Measurements from ENCODE around the gene ZFYVE19. TPM values are rescaled to one million over a fixed set of nuclear protein-coding genes. Genes with fewer than 3 reads are reported as not detected.
A peak's percentile ranks its signal among the peaks of the same experiment; 100 is the strongest.

The ZFYVE19 gene
- total RNA-seq, 1 experiment from 2014 or later = 39.5 TPM

DNA sequence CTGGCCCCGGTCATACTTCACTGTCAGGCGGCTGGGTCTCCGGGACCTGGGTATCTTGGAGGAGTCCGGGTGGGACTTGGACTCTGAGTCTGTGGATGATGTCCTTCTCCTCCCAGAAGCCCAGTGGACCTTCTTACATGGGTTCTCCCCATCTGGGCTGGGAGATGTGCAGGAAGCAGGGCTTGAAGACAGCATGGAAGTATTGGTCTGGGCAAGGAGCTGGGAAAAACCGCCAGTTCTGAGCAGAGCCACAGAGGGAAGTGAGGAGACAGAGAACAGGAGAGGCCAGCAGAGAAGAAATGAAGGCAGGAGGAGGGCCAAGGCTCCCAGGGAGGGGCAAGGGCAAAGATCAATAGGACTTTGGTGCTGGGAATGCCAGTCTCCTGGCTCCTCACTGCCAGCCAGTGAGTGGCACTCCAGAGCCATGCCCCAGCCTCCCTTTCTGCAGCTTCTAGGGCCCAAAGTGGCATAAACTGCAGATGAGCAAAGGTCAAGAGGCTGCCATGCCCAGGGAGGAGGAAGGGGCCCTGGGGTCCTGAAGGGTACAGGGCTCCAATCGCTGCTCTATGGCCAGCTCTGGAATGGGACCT lies 21.7 kb downstream of the ZFYVE19 start, which contains the start of gene PPP1R14D:
Gene PPP1R14D (minus strand): TSS at position 262 of the 590 bp plus-strand sequence. CDS start 67 bp downstream, at position 195.
- peaks cover 27% of the 10 kb centered on the region for H3K4me1 ChIP-seq (ENCODE audit: control insufficient read depth, insufficient read depth, low read length)
- H3K9me3 ChIP-seq (ENCODE audit: control insufficient read depth, insufficient read depth, low read depth, low read length) = no peaks in the 10 kb centered on the region
- H3K4me3 ChIP-seq (ENCODE audit: low read depth in 2 of 2, low read length in 2 of 2) = no peak within 1 kb of the TSS
- in situ Hi-C loops (cut with HindIII; ENCODE audit: low pct_unique_long_range_greater_than_20kb, low sequenced_read_pairs) (no loop called here), intact Hi-C loops (cut with micrococcal nuclease; ENCODE audit: unreplicated experiment) (no loop called here)
- peak within 1 kb of the TSS; percentile 49; the same call in 1 of the 2 replicates for H3K27ac ChIP-seq (ENCODE audit: low read length)
- H3K27me3 ChIP-seq (ENCODE audit: control insufficient read depth, insufficient read depth, low read length) = no peaks in the 10 kb centered on the region
- BruUV-seq (replicated peaks) = no TSS peak
- POLR2A ChIA-PET = interaction anchor here (0.6 kb wide), 1 partner anchor 100 kb away, joined by 3 read pairs; the partner anchor contains the start of gene DLL4
- no peaks in the 10 kb centered on the region for H3K36me3 ChIP-seq (ENCODE audit: control insufficient read depth, insufficient read depth, low read length)
- ATAC-seq (no peak), DNase-seq (ENCODE audit: low read depth, low spot score) (no peak)
- CTCF ChIA-PET = no interaction called here
- TF ChIP-seq, protein P1, sequence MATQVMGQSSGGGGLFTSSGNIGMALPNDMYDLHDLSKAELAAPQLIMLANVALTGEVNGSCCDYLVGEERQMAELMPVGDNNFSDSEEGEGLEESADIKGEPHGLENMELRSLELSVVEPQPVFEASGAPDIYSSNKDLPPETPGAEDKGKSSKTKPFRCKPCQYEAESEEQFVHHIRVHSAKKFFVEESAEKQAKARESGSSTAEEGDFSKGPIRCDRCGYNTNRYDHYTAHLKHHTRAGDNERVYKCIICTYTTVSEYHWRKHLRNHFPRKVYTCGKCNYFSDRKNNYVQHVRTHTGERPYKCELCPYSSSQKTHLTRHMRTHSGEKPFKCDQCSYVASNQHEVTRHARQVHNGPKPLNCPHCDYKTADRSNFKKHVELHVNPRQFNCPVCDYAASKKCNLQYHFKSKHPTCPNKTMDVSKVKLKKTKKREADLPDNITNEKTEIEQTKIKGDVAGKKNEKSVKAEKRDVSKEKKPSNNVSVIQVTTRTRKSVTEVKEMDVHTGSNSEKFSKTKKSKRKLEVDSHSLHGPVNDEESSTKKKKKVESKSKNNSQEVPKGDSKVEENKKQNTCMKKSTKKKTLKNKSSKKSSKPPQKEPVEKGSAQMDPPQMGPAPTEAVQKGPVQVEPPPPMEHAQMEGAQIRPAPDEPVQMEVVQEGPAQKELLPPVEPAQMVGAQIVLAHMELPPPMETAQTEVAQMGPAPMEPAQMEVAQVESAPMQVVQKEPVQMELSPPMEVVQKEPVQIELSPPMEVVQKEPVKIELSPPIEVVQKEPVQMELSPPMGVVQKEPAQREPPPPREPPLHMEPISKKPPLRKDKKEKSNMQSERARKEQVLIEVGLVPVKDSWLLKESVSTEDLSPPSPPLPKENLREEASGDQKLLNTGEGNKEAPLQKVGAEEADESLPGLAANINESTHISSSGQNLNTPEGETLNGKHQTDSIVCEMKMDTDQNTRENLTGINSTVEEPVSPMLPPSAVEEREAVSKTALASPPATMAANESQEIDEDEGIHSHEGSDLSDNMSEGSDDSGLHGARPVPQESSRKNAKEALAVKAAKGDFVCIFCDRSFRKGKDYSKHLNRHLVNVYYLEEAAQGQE (IDR thresholded peaks at IDR 0.05; ENCODE audit: insufficient read depth in 1 of 2, low read depth in 2 of 2, low read length in 1 of 2) = no peak
- TF ChIP-seq TCF7L2 (IDR thresholded peaks at IDR 0.05; ENCODE audit: low read depth, low read length) (no peak), POLR2AphosphoS5 (IDR thresholded peaks at IDR 0.05; ENCODE audit: low read depth, low read length) (no peak), SIN3A (IDR thresholded peaks at IDR 0.05; ENCODE audit: borderline replicate concordance, insufficient read depth, low read depth, low read length) (no peak)
- TF ChIP-seq, protein P2, sequence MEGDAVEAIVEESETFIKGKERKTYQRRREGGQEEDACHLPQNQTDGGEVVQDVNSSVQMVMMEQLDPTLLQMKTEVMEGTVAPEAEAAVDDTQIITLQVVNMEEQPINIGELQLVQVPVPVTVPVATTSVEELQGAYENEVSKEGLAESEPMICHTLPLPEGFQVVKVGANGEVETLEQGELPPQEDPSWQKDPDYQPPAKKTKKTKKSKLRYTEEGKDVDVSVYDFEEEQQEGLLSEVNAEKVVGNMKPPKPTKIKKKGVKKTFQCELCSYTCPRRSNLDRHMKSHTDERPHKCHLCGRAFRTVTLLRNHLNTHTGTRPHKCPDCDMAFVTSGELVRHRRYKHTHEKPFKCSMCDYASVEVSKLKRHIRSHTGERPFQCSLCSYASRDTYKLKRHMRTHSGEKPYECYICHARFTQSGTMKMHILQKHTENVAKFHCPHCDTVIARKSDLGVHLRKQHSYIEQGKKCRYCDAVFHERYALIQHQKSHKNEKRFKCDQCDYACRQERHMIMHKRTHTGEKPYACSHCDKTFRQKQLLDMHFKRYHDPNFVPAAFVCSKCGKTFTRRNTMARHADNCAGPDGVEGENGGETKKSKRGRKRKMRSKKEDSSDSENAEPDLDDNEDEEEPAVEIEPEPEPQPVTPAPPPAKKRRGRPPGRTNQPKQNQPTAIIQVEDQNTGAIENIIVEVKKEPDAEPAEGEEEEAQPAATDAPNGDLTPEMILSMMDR (IDR thresholded peaks at IDR 0.05) = no peak

DNA sequence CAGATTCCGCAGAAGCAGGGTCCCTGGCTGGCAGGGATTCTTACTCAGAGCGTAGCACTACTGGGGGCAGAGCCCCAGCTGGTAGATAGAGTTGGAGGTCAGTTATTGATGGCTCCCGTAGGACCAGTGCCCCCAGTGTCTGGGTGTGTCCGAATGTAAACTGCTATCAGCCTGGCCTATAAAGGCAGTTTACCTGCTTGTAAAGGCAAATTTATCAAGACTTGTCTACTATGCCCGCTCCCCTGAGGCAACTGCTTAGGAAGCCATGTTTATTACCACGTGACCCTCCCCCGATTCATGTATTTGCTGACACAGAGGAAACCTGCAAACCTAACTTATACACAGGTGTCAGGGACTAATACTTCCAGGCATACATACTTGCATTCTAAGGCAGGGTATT lies 22.2 kb downstream of the ZFYVE19 start:
- Histone ChIP-seq H3K9me3 (ENCODE audit: control insufficient read depth, insufficient read depth, low read depth, low read length) (no peaks in the 10 kb centered on the region), H3K27me3 (ENCODE audit: control insufficient read depth, insufficient read depth, low read length) (no peaks in the 10 kb centered on the region), H3K4me1 (ENCODE audit: control insufficient read depth, insufficient read depth, low read length) (peaks cover 22% of the 10 kb centered on the region), H3K36me3 (ENCODE audit: control insufficient read depth, insufficient read depth, low read length) (no peaks in the 10 kb centered on the region), H3K27ac (ENCODE audit: low read length) (no peak overlapping the region), H3K4me3 (ENCODE audit: low read depth in 2 of 2, low read length in 2 of 2) (no peak overlapping the region)
- in situ Hi-C loops (cut with HindIII; ENCODE audit: low pct_unique_long_range_greater_than_20kb, low sequenced_read_pairs) = no loop called here
- no TSS peak for BruUV-seq (replicated peaks)
- ATAC-seq (no peak), DNase-seq (ENCODE audit: low read depth, low spot score) (no peak)
- ChIA-PET POLR2A (no interaction called here), CTCF (interaction anchor here (0.7 kb wide), 1 partner anchor 74 kb away, joined by 3 read pairs; no protein-coding TSS in a partner anchor)
- no peak for TF ChIP-seq TCF7L2 (IDR thresholded peaks at IDR 0.05; ENCODE audit: low read depth, low read length)
- intact Hi-C loops (cut with micrococcal nuclease; ENCODE audit: unreplicated experiment) = no loop called here

DNA sequence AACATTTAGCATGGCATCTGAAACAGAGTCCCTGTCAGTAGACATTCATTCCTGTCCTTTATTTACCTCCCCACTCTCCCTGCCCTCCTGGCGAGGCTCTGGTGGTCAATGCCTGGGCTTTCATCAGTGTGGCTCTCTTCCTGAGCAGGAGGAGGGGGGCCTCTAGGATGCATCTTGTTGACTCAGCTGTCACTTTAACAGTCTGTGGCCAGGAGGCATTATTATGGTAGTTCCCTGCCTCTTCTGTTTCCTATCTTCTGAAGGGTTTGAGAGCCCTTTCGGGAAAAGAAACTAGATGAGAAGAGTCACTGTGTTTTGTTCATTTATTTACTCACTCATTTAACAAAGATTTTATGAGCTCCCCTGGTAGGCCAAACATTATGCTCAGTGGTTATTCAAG lies 24.0 kb downstream of the ZFYVE19 start:
- no peak overlapping the region for H3K4me3 ChIP-seq (ENCODE audit: low read depth in 2 of 2, low read length in 2 of 2)
- H3K9me3 ChIP-seq (ENCODE audit: control insufficient read depth, insufficient read depth, low read depth, low read length) = no peaks in the 10 kb centered on the region
- DNase-seq (ENCODE audit: low read depth, low spot score) (no peak), ATAC-seq (no peak)
- no peak overlapping the region for H3K27ac ChIP-seq (ENCODE audit: low read length)
- no peaks in the 10 kb centered on the region for H3K27me3 ChIP-seq (ENCODE audit: control insufficient read depth, insufficient read depth, low read length)
- intact Hi-C loops (cut with micrococcal nuclease; ENCODE audit: unreplicated experiment) = no loop called here
- no TSS peak for BruUV-seq (replicated peaks)
- CTCF ChIA-PET = interaction anchor here (1.1 kb wide), 1 partner anchor 14 kb away, joined by 3 read pairs; no protein-coding TSS in a partner anchor
- no peaks in the 10 kb centered on the region for H3K36me3 ChIP-seq (ENCODE audit: control insufficient read depth, insufficient read depth, low read length)
- H3K4me1 ChIP-seq (ENCODE audit: control insufficient read depth, insufficient read depth, low read length) = peaks cover 17% of the 10 kb centered on the region
- POLR2A ChIA-PET = no interaction called here
- TF ChIP-seq TCF7L2 (IDR thresholded peaks at IDR 0.05; ENCODE audit: low read depth, low read length) (no peak), POLR2AphosphoS5 (IDR thresholded peaks at IDR 0.05; ENCODE audit: low read depth, low read length) (no peak), SIN3A (IDR thresholded peaks at IDR 0.05; ENCODE audit: borderline replicate concordance, insufficient read depth, low read depth, low read length) (no peak)
- TF ChIP-seq, protein P1 (IDR thresholded peaks at IDR 0.05; ENCODE audit: insufficient read depth in 1 of 2, low read depth in 2 of 2, low read length in 1 of 2) = no peak
- TF ChIP-seq, protein P2 (IDR thresholded peaks at IDR 0.05) = no peak
- in situ Hi-C loops (cut with HindIII; ENCODE audit: low pct_unique_long_range_greater_than_20kb, low sequenced_read_pairs) = no loop called here

Data from Panc1 (cell line).